Inferior parietal cortex (tissue), 1 donor: Measurements from ENCODE around the gene SLC38A7.
"Not testable (repeated sequence)": the region's sequence is repeated elsewhere in the genome, so short reads cannot be mapped to it uniquely, and the experiment has no call there.

ENCODE experiments used
- DNase-seq: peaks from one replicate; pipeline ENCODE4 v3.0.0-alpha.2; 2016; ENCODE audit errors: extremely low spot score

Gene SLC38A7

GRCh38 chr16:58684354-58685083 lies at the start of gene SLC38A7:
TSS of gene SLC38A7 (minus strand) at chr16:58684770. CDS start at chr16:58680126, 4,644 bp downstream.
- DNase-seq, result peak; percentile 88

- peak; percentile 84 for DNase-seq
Observed at GRCh38 chr16:58733671-58734458, 49.3 kb upstream of the SLC38A7 start, which contains the start of gene GOT2. TSS of gene GOT2 (minus strand) at chr16:58734316. CDS start at chr16:58734228, 88 bp downstream.

- DNase-seq, result peak; percentile 33
Observed at GRCh38 chr16:58733248-58733670, 48.7 kb upstream of the SLC38A7 start.

GRCh38 chr16:58732545-58733247 lies 48.1 kb upstream of the SLC38A7 start:
- DNase-seq, result no peak

- DNase-seq, result no peak
Observed at GRCh38 chr16:58730724-58731370, 46.3 kb upstream of the SLC38A7 start.

GRCh38 chr16:58727796-58728568 lies 43.4 kb upstream of the SLC38A7 start:
- DNase-seq, result no peak

- no peak for DNase-seq
Observed at GRCh38 chr16:58727028-58727781, 42.6 kb upstream of the SLC38A7 start.

GRCh38 chr16:58723109-58723508 lies 38.5 kb upstream of the SLC38A7 start:
- no peak for DNase-seq

- no peak for DNase-seq
Observed at GRCh38 chr16:58717994-58718393, 33.4 kb upstream of the SLC38A7 start.

GRCh38 chr16:58716468-58716867 lies 31.9 kb upstream of the SLC38A7 start:
- DNase-seq, result no peak

- DNase-seq, result no peak
Observed at GRCh38 chr16:58713742-58714141, 29.2 kb upstream of the SLC38A7 start.

GRCh38 chr16:58709333-58709732 lies 24.8 kb upstream of the SLC38A7 start:
- no peak for DNase-seq

GRCh38 chr16:58699151-58699550 lies 14.6 kb upstream of the SLC38A7 start:
- no peak for DNase-seq

GRCh38 chr16:58695368-58695767 lies 10.8 kb upstream of the SLC38A7 start:
- DNase-seq, result no peak

- no peak for DNase-seq
Observed at GRCh38 chr16:58692450-58692849, 7.9 kb upstream of the SLC38A7 start.

GRCh38 chr16:58686985-58687706 lies 2.6 kb upstream of the SLC38A7 start:
- DNase-seq, result not testable (repeated sequence)

GRCh38 chr16:58685084-58685449 lies 497 bp upstream of the SLC38A7 start:
- no peak for DNase-seq

- DNase-seq, result no peak
Observed at GRCh38 chr16:58684001-58684353, 593 bp downstream of the SLC38A7 start.

- DNase-seq, result no peak
Observed at GRCh38 chr16:58679763-58680162, 4.8 kb downstream of the SLC38A7 start.

GRCh38 chr16:58678716-58679115 lies 5.9 kb downstream of the SLC38A7 start:
- DNase-seq, result peak; percentile 67
